Kidney epithelial cell (primary cell): ENCODE results near the gene AKAP13. TPM values are rescaled to one million over a fixed set of nuclear protein-coding genes. Genes with fewer than 3 reads are reported as not detected.
A peak's percentile ranks its signal among the peaks of the same experiment; 100 is the strongest.

Experiments
- DNase-seq: peaks from one replicate; pipeline ENCODE4 v3.0.0-alpha.2; 2010; ENCODE audit warnings: low read depth
- H3K27me3 ChIP-seq: 2 replicates; pipeline ENCODE4 v1.6.0; 2011; ENCODE audit warnings: low read length; ENCODE audit not compliant: control insufficient read depth, insufficient read depth
- H3K36me3 ChIP-seq: 2 replicates; pipeline ENCODE4 v1.5.1; 2011; ENCODE audit warnings: low read length; ENCODE audit not compliant: control insufficient read depth, insufficient read depth
- H3K4me3 ChIP-seq: 2 replicates; pipeline ENCODE4 v1.5.1; 2011; ENCODE audit warnings: low read depth, mild to moderate bottlenecking, control low read depth, low read length
- CTCF ChIP-seq: IDR thresholded peaks from 2 replicates; pipeline ENCODE4 v1.5.1; 2011; ENCODE audit warnings: mild to moderate bottlenecking, moderate library complexity, low read length, control low read depth, inconsistent platforms; ENCODE audit not compliant: insufficient read depth, poor library complexity, severe bottlenecking
- total RNA-seq: library from RNA; depleted of rRNA; stranded (reverse); fragments of >200 nt; gene quantifications from 2 replicates; pipeline ENCODE4 v1.2.3, GENCODE V29; 2015

AKAP13 gene
- 47.5 and 54.0 TPM in 2 replicates for total RNA-seq

- no peak for TF ChIP-seq CTCF
- no peaks in the 10 kb centered on the region for H3K27me3 ChIP-seq
- peak within 1 kb of the TSS; percentile 89 for H3K4me3 ChIP-seq
- DNase-seq, result peak; percentile 99
- H3K36me3 ChIP-seq, result no peaks in the 10 kb centered on the region
These were observed at the start of gene AKAP13 for GRCh38 chr15:85380217-85380811. Gene AKAP13 (plus strand): TSS chr15:85380603. CDS start chr15:85485721, 105,118 bp downstream.

DNA sequence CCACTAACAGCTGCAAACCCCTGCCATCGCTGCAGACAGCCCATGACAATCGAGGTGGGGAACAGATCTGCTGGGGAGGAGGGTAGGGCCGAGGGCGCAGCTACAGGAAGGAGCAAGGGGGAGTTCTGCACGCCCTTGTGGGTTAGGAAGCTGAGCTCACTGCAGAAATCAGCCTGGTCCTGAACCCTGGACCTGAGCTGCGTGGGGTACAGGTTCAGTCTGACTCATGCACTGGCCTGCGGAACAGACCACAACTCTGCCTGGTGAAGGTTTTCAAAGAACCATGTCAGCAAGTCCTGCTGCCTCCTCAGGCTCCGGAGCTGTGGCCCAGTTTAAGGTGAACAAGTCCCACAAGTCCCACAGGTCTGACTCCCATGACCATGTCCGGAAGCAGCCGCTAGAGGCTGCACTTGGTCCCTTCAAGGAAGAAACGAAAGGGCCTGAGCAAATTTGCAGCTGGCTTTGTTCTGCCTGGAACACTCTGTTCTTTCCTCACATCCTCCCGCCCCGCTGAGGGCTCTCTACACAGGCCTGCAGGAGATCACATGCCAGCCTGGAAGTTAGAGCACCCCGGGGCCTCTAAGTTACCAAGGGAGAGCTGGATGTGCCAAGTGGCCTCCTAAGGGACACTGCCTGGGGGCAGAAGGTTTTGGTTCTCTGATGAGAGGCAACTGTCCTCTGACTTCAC lies 49.4 kb upstream of the AKAP13 start:
- TF ChIP-seq CTCF, result peak; percentile 97
- Histone ChIP-seq H3K27me3 (no peaks in the 10 kb centered on the region), H3K36me3 (no peaks in the 10 kb centered on the region), H3K4me3 (no peak overlapping the region)
- DNase-seq, result peak; percentile 96

DNA sequence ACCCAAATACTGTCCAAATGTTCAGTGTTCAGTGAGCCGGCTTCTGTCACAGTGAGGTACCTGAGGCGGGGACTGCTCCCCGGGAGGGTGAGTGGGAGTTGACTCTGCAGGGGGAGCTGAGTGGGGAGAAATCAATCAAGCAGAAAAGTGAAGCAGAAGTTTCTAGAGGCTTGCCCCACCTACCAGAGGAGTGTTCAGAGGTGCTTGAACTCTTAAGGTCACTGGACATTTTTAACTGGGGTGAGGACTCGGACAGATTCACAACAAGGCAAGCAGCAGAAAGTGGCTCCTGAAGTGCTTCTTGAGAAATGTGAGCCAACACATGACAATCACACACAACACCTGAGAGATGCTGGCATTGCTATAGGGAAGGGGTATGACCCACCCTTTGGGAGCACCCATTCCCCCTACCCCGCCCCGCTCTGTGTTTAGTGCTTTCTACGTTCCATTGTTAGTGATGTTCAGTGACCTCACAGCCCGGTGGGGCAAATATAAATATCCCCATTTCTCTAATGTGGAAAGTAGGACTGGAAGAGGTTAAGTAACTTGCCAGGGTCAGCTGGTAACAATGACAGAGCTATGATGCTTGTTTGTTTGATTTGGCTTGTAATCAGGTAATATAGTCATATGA lies 48.6 kb upstream of the AKAP13 start:
- DNase-seq, result no peak
- TF ChIP-seq CTCF, result no peak
- H3K4me3 ChIP-seq, result no peak overlapping the region
- no peaks in the 10 kb centered on the region for H3K36me3 ChIP-seq
- no peaks in the 10 kb centered on the region for H3K27me3 ChIP-seq

DNA sequence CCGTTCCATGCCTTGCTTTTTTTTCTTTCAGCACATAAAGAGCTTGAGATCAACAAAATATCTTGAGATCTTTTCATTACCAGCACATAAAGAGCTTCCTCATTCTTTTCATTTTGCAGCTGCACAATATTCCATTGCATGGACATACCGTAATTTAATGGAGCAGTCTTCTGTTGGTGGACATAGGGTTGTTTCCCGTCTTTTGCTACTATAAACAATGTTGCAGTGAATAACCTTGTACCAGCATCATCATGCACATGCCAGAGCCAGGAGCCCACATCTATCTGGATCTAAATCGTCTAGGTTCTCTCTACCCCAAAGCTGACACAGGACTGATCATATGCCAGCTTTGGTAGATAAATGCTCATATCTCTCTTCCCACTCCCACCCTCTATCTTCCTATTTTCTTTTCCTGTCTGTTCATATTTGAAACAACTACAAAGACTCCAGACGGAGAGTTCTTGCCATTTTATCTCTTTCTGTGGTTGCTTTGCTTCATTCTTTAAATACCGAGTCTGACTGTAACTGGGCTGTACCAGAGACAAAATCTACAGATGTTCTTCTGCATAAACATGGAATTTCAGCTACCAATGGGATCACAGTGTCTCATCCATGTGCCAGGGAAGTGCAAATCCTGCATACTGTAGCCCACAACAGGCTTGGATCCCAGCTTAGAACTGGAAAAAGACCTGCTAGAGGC lies 47.1 kb upstream of the AKAP13 start:
- Histone ChIP-seq H3K36me3 (no peaks in the 10 kb centered on the region), H3K4me3 (no peak overlapping the region), H3K27me3 (no peaks in the 10 kb centered on the region)
- no peak for DNase-seq
- no peak for TF ChIP-seq CTCF

DNA sequence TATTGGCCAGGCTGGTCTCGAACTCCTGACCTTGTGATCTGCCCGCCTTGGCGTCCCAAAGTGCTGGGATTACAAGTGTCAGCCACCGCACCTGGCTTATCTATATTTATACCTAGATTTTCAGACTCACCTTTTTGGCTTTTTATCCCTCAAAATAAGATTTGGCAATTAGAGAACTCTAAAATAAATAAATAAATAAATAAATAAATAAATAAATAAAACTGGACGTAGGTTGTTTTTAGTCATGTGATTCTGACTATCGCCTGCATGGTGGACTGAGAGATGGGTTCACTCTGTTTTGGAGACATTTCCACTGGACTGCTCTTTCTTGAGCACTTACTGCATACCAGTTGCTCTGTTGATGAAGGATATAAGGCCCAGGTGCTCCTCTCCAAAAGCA lies 46.2 kb upstream of the AKAP13 start:
- Histone ChIP-seq H3K4me3 (no peak overlapping the region), H3K27me3 (no peaks in the 10 kb centered on the region), H3K36me3 (no peaks in the 10 kb centered on the region)
- no peak for DNase-seq
- TF ChIP-seq CTCF, result no peak
